Motor neuron (in vitro differentiated cells): ENCODE measurements around the gene DLGAP3. TPM values are rescaled to one million over a fixed set of nuclear protein-coding genes. Genes with fewer than 3 reads are reported as not detected.

Experiments used
- ATAC-seq, 8 experiments: fragments of 200-7000 bp; cut with Tn5 transposase; replicated peaks in 6 of 8; 2 replicates each; pipeline ENCODE4 v1.8.0; 2021; ENCODE audit warnings: mild to moderate bottlenecking in 8 of 8, moderate library complexity in 8 of 8
- H3K27ac ChIP-seq, 2 donors: fragments of 250-450 bp; sonication (Bioruptor Pico); 2 replicates each; pipeline ENCODE4 v1.9.0; 2021; ENCODE audit warnings: antibody characterized with exemption in 2 of 2, mild to moderate bottlenecking in 2 of 2, moderate library complexity in 1 of 2
- H3K4me1 ChIP-seq, 2 donors: fragments of 250-450 bp; sonication (Bioruptor Pico); replicated peaks in 1 of 2; 2 replicates each; pipeline ENCODE4 v1.6.1; 2021; ENCODE audit warnings: antibody characterized with exemption in 2 of 2, mild to moderate bottlenecking in 2 of 2, moderate library complexity in 1 of 2
- H3K4me3 ChIP-seq, 5 donors: fragments of 250-450 bp; sonication (Bioruptor Pico); 2 replicates each; pipeline ENCODE4 v1.9.0; 2021; ENCODE audit warnings: antibody characterized with exemption in 5 of 5, mild to moderate bottlenecking in 5 of 5, moderate library complexity in 4 of 5
- WGBS, 10 experiments: fragments of 450-650 bp; shearing (Covaris generic); methylation state at CpG; one replicate each; pipeline ENCODE4 v1.0.0; 2022; 5-methylcytosine and 5-hydroxymethylcytosine counted together
- in situ Hi-C, 9 experiments: fragments of 400-800 bp; cut with MboI; loops; one replicate each; pipeline ENCODE4 v1.15.0; 2021; ENCODE audit warnings: low sequenced_read_pairs in 9 of 9, low pct_unique_long_range_greater_than_20kb in 2 of 9; ENCODE audit not compliant: unreplicated experiment in 9 of 9
- total RNA-seq, 8 experiments: library from RNA; unstranded; fragments of 300-600 nt; gene quantifications; 2 replicates each; pipeline versions ENCODE4 v1.2.3 to v1.2.4, GENCODE V29; 2022

Gene DLGAP3
- total RNA-seq, 8 experiments from 2014 or later, result 0.21 to 8.2 (median 4.1) TPM

DNA sequence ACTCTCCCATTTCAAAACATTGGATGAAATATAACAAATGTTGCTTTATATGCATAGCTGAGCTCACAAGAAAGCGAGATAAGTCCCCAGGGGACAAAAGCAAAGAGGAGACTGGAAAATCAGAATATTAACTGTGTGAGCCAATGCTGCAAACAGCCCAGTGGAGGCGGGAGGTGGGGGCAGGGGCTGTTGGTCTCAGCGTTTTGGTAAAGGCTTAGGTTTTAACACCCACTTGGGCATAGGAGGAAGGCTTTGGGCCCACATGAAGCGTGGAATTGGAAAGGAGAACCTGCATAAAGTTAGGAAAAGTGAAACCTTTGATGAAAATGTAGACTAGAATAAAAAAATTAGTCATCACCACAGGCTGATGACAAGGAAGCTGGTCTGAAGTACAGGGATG is 39.7 kb downstream of the DLGAP3 start:
- no peak for ATAC-seq
- Histone ChIP-seq H3K4me1 (peaks cover 0 to 4% of the 10 kb centered on the region in 2 donors), H3K27ac (no peak overlapping the region), H3K4me3 (no peak overlapping the region)
- 9 to 86% (median 63%) methylated on average over 1 to 4 of the region's 4 CpGs; no CpG with 5 or more reads in 1 of the 10 experiments for WGBS, 10 experiments
- in situ Hi-C loops, result no loop called here

GRCh38 chr1:34887593-34887992 is 41.9 kb downstream of the DLGAP3 start:
- peaks cover 0 to 4% of the 10 kb centered on the region in 2 donors for H3K4me1 ChIP-seq
- WGBS, 10 experiments, result 89 to 100% (median 93%) methylated on average over 2 to 4 of the region's 4 CpGs; no CpG with 5 or more reads in 3 of the 10 experiments
- in situ Hi-C loops, result no loop called here
- H3K4me3 ChIP-seq, result no peak overlapping the region
- no peak for ATAC-seq
- no peak overlapping the region for H3K27ac ChIP-seq

- H3K4me3 ChIP-seq, result peak overlapping the region; percentile 14 to 25 (median 19)
- WGBS, 10 experiments, result 0 to 13% (median 2%) methylated on average over 1 to 20 of the region's 80 CpGs; no CpG with 5 or more reads in 5 of the 10 experiments
- peak; percentile 95 to 98 (median 98) for ATAC-seq
- no peak overlapping the region for H3K27ac ChIP-seq
- peaks cover 0 to 4% of the 10 kb centered on the region in 2 donors for H3K4me1 ChIP-seq
- in situ Hi-C loops, result no loop called here
Observed at GRCh38 chr1:34885405-34886247, 43.8 kb downstream of the DLGAP3 start.

DNA sequence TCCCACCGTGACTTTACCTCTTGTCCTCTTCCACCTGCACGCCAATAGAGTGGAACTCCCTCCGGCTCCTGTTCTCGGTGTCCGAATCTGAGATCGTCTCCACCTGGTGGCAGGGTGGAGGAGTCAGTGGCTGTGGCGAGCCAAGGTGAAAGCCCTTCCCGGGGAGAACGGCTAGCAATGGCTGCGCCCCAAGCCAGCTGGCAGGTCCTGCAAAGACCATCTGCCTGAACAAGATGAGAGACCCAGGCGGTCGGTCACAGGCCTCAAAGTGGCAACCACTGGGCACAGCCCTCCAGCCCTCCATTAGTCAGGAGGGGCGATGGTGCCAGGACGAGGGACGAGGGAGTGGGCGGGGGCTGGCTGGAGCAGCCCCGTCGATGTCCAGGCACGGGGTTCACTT is 44.5 kb downstream of the DLGAP3 start:
- no peak for ATAC-seq
- in situ Hi-C loops, result no loop called here
- 0 to 60% (median 44%) methylated on average over 1 to 10 of the region's 19 CpGs; no CpG with 5 or more reads in 4 of the 10 experiments for WGBS, 10 experiments
- Histone ChIP-seq H3K4me1 (peaks cover 0 to 4% of the 10 kb centered on the region in 2 donors), H3K27ac (no peak overlapping the region), H3K4me3 (no peak overlapping the region)

GRCh38 chr1:34884536-34884935 is 44.9 kb downstream of the DLGAP3 start:
- WGBS, 10 experiments, result 0 to 100% (median 74%) methylated on average over 1 to 3 of the region's 3 CpGs; no CpG with 5 or more reads in 3 of the 10 experiments
- Histone ChIP-seq H3K4me3 (no peak overlapping the region), H3K27ac (no peak overlapping the region), H3K4me1 (peaks cover 0 to 4% of the 10 kb centered on the region in 2 donors)
- in situ Hi-C loops, result no loop called here
- no peak for ATAC-seq

- 20 to 90% (median 56%) methylated on average over 2 to 9 of the region's 9 CpGs; no CpG with 5 or more reads in 2 of the 10 experiments for WGBS, 10 experiments
- Histone ChIP-seq H3K27ac (no peak overlapping the region), H3K4me1 (no peaks in the 10 kb centered on the region), H3K4me3 (no peak overlapping the region)
- in situ Hi-C loops, result no loop called here
- no peak for ATAC-seq
Observed at GRCh38 chr1:34879230-34879629, 50.2 kb downstream of the DLGAP3 start.

- H3K4me3 ChIP-seq, result no peak overlapping the region
- H3K4me1 ChIP-seq, result no peaks in the 10 kb centered on the region
- no peak overlapping the region for H3K27ac ChIP-seq
- no peak for ATAC-seq
- in situ Hi-C loops, result no loop called here
- WGBS, 10 experiments, result 0 to 91% (median 80%) methylated on average over 1 to 7 of the region's 7 CpGs; no CpG with 5 or more reads in 4 of the 10 experiments
Observed at GRCh38 chr1:34876406-34876805, 53.0 kb downstream of the DLGAP3 start.

DNA sequence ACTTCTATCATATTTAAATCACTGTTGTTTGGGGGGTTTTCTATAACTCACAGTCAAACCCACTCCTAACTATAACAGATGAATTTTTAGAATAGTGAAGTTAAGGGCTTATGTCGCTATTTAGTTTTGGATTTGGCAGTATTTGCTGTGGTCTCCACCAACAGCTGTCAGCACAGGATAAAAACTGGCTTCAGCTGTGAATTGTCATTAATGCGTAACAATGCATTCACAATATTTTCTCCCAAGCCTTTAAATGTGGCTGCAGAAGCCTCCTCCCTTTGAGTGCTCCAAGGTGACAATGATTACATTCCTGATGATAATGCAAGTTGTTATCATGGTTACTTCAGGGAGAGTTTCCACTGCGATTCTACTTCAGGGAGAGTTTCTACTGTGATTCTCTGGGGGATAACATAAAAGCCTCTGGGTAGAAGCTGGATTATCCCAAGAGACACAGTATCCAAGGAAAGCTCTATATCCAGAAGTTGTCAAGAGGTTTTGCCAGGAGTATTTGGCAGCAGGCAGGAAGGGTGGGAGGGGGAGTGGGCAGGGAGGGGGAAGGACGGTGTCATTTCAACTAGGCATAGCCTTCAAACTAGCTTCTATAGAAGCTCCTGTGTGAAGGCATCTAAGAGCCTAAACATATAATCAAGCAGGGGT is 55.0 kb downstream of the DLGAP3 start:
- peak in 1 of 8 experiments; percentile 56 for ATAC-seq
- WGBS, 10 experiments, result 7 to 100% (median 88%) methylated on average over 1 to 3 of the region's 4 CpGs; no CpG with 5 or more reads in 1 of the 10 experiments
- Histone ChIP-seq H3K27ac (no peak overlapping the region), H3K4me1 (peaks cover 4 to 10% of the 10 kb centered on the region in 2 donors), H3K4me3 (no peak overlapping the region)
- in situ Hi-C loops, result no loop called here

DNA sequence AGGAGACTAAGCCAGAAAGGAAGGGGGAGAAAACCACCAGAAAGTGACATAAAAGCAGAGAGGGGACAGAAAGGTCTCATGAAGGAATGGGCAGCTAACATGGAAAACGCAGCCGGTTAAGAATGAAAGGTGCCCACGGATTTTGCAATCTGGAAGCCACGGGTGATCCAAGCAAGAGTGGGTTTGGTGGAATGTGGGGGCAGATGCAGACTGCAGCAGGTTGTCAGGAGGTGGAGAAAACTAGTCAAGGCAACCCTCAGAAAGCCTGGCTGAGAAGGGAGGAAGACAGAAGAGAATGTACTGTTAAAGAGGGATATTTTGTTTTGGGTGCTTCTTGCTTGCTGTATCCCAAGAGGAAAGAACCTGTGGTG is 57.3 kb downstream of the DLGAP3 start:
- ATAC-seq, result no peak
- in situ Hi-C loops, result no loop called here
- no peak overlapping the region for H3K4me3 ChIP-seq
- H3K4me1 ChIP-seq, result peaks cover 4 to 10% of the 10 kb centered on the region in 2 donors
- WGBS, 10 experiments, result 44 to 74% (median 60%) methylated on average over 2 to 4 of the region's 4 CpGs; no CpG with 5 or more reads in 2 of the 10 experiments
- no peak overlapping the region for H3K27ac ChIP-seq

DNA sequence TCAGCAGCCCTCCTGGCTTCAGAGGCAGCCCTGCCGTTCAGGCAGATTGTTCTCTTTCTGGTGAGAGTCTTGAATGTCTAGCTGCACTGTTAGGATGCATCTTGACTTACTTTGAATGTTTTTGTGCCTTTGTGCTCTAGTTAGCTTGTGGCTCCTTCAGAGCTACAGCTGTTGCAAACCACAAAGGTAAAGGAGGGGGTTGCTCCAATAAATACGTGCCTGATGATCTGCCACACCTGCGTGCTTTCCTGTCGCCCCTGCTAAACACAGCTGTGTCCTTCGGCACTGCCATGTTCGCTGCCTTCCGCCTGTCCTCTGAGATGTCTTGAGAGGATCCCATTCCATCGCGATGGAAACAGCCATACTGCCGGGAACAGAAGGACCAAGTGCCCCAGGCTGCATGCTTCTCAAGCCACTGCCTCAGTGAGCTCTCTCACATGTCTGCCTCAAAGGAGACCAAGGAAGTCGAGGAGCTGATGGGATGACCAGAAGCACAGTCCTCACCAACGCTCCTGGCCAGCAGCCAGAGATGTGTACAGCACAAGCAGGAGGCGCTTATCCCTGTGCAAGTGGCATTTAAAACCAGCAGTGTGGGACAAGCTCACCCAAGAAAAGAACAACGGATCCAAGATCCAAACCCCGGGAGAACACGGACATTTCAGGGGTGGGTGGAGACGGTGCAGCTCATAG is 57.9 kb downstream of the DLGAP3 start:
- Histone ChIP-seq H3K4me3 (no peak overlapping the region), H3K4me1 (peaks cover 4 to 10% of the 10 kb centered on the region in 2 donors), H3K27ac (no peak overlapping the region)
- no peak for ATAC-seq
- in situ Hi-C loops, result no loop called here
- 35 to 81% (median 68%) methylated on average over 2 to 17 of the region's 17 CpGs for WGBS, 10 experiments

DNA sequence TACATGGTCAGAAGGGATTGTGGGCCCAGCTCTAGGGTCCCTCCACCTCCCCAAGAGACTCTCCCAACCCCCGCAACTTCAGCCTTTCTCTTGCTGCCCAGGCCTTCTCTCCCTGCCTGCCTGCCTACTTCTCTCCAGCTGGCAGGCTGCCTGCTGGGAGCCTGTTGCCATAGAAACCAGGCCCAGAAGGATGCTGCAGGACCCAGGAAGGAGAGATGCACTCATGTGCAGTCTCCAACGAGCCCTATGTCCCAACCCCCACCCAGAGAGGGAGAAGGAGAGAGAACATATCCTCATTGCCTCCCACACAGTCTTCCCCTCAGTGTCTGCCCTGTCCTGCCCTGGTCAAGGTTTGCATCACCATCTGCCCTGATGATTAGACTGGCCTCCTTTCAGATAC is 59.1 kb downstream of the DLGAP3 start:
- in situ Hi-C loops, result no loop called here
- ATAC-seq, result peak in 5 of 8 experiments; percentile 28 to 63 (median 56)
- Histone ChIP-seq H3K4me3 (no peak overlapping the region), H3K4me1 (peaks cover 7 to 13% of the 10 kb centered on the region in 2 donors), H3K27ac (peak overlapping the region in 1 of 2 donors; percentile 29)
- WGBS, 10 experiments, result 25 to 80% (median 44%) methylated on average over 1 to 2 of the region's 2 CpGs; no CpG with 5 or more reads in 6 of the 10 experiments

DNA sequence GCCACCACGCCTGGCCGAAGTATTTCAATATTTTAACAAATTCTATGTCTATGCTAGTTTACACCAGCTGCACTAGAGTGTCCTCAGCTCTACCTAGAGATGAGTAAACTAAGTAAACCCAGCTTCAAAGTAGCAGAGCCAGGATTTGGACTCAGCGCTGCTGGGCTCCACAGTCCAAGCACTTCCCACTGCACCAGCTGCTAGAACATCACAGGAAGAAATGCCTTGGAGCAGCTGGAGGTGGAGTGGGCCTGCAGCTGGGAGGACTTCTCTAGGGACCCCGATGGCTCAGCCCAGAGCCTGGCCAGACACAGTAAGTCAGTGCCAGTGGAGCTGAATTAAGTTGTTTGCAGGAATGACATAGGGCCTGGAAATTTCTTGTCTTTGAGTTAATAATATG is 59.7 kb downstream of the DLGAP3 start:
- in situ Hi-C loops, result no loop called here
- Histone ChIP-seq H3K27ac (no peak overlapping the region), H3K4me1 (peaks cover 7 to 13% of the 10 kb centered on the region in 2 donors), H3K4me3 (no peak overlapping the region)
- no peak for ATAC-seq
- 43 to 100% (median 97%) methylated on average over 1 to 4 of the region's 4 CpGs; no CpG with 5 or more reads in 4 of the 10 experiments for WGBS, 10 experiments
